Progenitor cell of endocrine pancreas (in vitro differentiated cells): ENCODE results near the gene BFSP1. TPM values are rescaled to one million over a fixed set of nuclear protein-coding genes. Genes with fewer than 3 reads are reported as not detected.

ENCODE experiments used
- DNase-seq: peaks from one replicate; pipeline ENCODE4 v3.0.0; 2021; ENCODE audit warnings: low spot score; ENCODE audit not compliant: unreplicated experiment
- H3K27ac Mint-ChIP-seq: 2 replicates; pipeline ENCODE4 v1.8.0; 2021; ENCODE audit warnings: mild to moderate bottlenecking, moderate library complexity, mixed read lengths
- H3K27me3 Mint-ChIP-seq: 2 replicates; pipeline ENCODE4 v1.8.0; 2021; ENCODE audit warnings: mixed read lengths
- H3K36me3 Mint-ChIP-seq: 2 replicates; pipeline ENCODE4 v1.8.0; 2022; ENCODE audit warnings: mixed read lengths; ENCODE audit not compliant: insufficient read depth
- H3K4me1 Mint-ChIP-seq: 2 replicates; pipeline ENCODE4 v1.8.0; 2021; ENCODE audit warnings: low read depth, mixed read lengths
- H3K4me3 Mint-ChIP-seq: 2 replicates; pipeline ENCODE4 v1.8.0; 2021; ENCODE audit warnings: low read depth, mild to moderate bottlenecking, moderate library complexity, mixed read lengths
- H3K9me3 Mint-ChIP-seq: 2 replicates; pipeline ENCODE4 v1.8.0; 2021; ENCODE audit warnings: low read depth, mixed read lengths
- CTCF ChIP-seq: fragments of 200-600 bp; sonication (generic); IDR thresholded peaks from one replicate; pipeline ENCODE4 v1.5.0; 2021; ENCODE audit warnings: antibody characterized with exemption, mild to moderate bottlenecking; ENCODE audit not compliant: unreplicated experiment
- total RNA-seq: library from RNA; stranded (reverse); gene quantifications from 2 replicates; pipeline ENCODE4 v1.2.1, GENCODE V29; 2021

Gene BFSP1
- total RNA-seq, 1 donor from 2014 or later, result 4.2 TPM

- no peaks in the 10 kb centered on the region for H3K9me3 Mint-ChIP-seq
- peak overlapping the region; percentile 67 for H3K27ac Mint-ChIP-seq
- TF ChIP-seq CTCF, result no peak
- H3K36me3 Mint-ChIP-seq, result peaks cover 2% of the 10 kb centered on the region
- peak overlapping the region; percentile 72 for H3K4me3 Mint-ChIP-seq
- DNase-seq, result no peak
- peaks cover 4% of the 10 kb centered on the region for H3K27me3 Mint-ChIP-seq
- peaks cover 14% of the 10 kb centered on the region for H3K4me1 Mint-ChIP-seq
These were observed 1.6 kb downstream of the BFSP1 start for GRCh38 chr20:17529586-17529985.

GRCh38 chr20:17525650-17526049 is 5.5 kb downstream of the BFSP1 start:
- Mint-ChIP-seq H3K27ac (no peak overlapping the region), H3K36me3 (peaks cover 2% of the 10 kb centered on the region), H3K4me1 (peaks cover 9% of the 10 kb centered on the region), H3K4me3 (no peak overlapping the region), H3K9me3 (no peaks in the 10 kb centered on the region), H3K27me3 (peaks cover 4% of the 10 kb centered on the region)
- TF ChIP-seq CTCF, result no peak
- DNase-seq, result no peak

GRCh38 chr20:17525132-17525531 is 6.0 kb downstream of the BFSP1 start:
- Mint-ChIP-seq H3K4me1 (peaks cover 6% of the 10 kb centered on the region), H3K27ac (no peak overlapping the region), H3K27me3 (peaks cover 3% of the 10 kb centered on the region), H3K36me3 (peaks cover 2% of the 10 kb centered on the region), H3K4me3 (no peak overlapping the region), H3K9me3 (no peaks in the 10 kb centered on the region)
- no peak for TF ChIP-seq CTCF
- no peak for DNase-seq

GRCh38 chr20:17524560-17524959 is 6.6 kb downstream of the BFSP1 start:
- no peak overlapping the region for H3K4me3 Mint-ChIP-seq
- TF ChIP-seq CTCF, result no peak
- H3K27ac Mint-ChIP-seq, result no peak overlapping the region
- no peak for DNase-seq
- H3K4me1 Mint-ChIP-seq, result peaks cover 6% of the 10 kb centered on the region
- no peaks in the 10 kb centered on the region for H3K9me3 Mint-ChIP-seq
- peaks cover 3% of the 10 kb centered on the region for H3K27me3 Mint-ChIP-seq
- peaks cover 2% of the 10 kb centered on the region for H3K36me3 Mint-ChIP-seq

GRCh38 chr20:17523326-17523725 is 7.9 kb downstream of the BFSP1 start:
- Mint-ChIP-seq H3K27ac (no peak overlapping the region), H3K36me3 (peaks cover 2% of the 10 kb centered on the region), H3K4me1 (peaks cover 2% of the 10 kb centered on the region), H3K9me3 (no peaks in the 10 kb centered on the region), H3K4me3 (no peak overlapping the region), H3K27me3 (peaks cover 3% of the 10 kb centered on the region)
- TF ChIP-seq CTCF, result no peak
- DNase-seq, result no peak
